BE2C (cell line): ENCODE results near the gene BMPR1B.

Source experiments
- DNase-seq: peaks from one replicate; pipeline ENCODE4 v3.0.0-alpha.2; 2020
- H3K27me3 ChIP-seq: fragments of 250-450 bp; sonication (Bioruptor Pico); 2 replicates; pipeline ENCODE4 v1.5.1; 2020; ENCODE audit warnings: mild to moderate bottlenecking
- H3K36me3 ChIP-seq: fragments of 250-450 bp; sonication (Bioruptor Pico); 2 replicates; pipeline ENCODE4 v1.5.1; 2020; ENCODE audit warnings: mild to moderate bottlenecking
- H3K4me1 ChIP-seq: fragments of 250-450 bp; sonication (Bioruptor Pico); 2 replicates; pipeline ENCODE4 v1.5.1; 2020
- H3K4me3 ChIP-seq: 2 replicates; pipeline ENCODE4 v1.5.1; 2011; ENCODE audit warnings: low read depth, low read length
- H3K9me3 ChIP-seq: fragments of 250-450 bp; sonication (Bioruptor Pico); 2 replicates; pipeline ENCODE4 v1.5.1; 2020
- TF ChIP-seq, protein P1 (sequence below): IDR thresholded peaks from 2 replicates; pipeline ENCODE4 v1.5.1; 2012; ENCODE audit warnings: mild to moderate bottlenecking, low read depth, low read length

The BMPR1B gene

DNA sequence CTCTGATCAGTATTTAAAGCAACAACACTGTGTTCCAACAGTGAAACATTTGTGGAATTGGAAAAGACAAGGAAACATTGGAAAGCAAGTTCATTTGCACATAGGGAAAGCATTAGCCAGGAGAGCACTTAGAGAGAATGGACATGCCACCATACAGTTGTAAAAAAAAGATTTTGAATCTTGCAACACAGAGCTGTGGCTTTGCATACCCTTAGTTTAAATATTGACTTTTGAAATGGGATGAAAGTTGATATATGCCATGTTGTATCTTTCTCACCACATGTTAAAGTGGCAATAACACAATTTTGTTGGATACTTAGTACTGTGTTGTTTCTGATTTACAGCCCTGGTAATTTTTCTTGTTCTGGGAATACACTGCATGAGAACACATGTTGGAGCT lies 208.1 kb downstream of the BMPR1B start:
- TF ChIP-seq, protein P1, sequence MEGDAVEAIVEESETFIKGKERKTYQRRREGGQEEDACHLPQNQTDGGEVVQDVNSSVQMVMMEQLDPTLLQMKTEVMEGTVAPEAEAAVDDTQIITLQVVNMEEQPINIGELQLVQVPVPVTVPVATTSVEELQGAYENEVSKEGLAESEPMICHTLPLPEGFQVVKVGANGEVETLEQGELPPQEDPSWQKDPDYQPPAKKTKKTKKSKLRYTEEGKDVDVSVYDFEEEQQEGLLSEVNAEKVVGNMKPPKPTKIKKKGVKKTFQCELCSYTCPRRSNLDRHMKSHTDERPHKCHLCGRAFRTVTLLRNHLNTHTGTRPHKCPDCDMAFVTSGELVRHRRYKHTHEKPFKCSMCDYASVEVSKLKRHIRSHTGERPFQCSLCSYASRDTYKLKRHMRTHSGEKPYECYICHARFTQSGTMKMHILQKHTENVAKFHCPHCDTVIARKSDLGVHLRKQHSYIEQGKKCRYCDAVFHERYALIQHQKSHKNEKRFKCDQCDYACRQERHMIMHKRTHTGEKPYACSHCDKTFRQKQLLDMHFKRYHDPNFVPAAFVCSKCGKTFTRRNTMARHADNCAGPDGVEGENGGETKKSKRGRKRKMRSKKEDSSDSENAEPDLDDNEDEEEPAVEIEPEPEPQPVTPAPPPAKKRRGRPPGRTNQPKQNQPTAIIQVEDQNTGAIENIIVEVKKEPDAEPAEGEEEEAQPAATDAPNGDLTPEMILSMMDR, result no peak
- Histone ChIP-seq H3K4me3 (no peak overlapping the region), H3K36me3 (no peaks in the 10 kb centered on the region), H3K9me3 (no peaks in the 10 kb centered on the region), H3K4me1 (no peaks in the 10 kb centered on the region; the same call in 1 of the 2 replicates), H3K27me3 (no peaks in the 10 kb centered on the region)
- no peak for DNase-seq

DNA sequence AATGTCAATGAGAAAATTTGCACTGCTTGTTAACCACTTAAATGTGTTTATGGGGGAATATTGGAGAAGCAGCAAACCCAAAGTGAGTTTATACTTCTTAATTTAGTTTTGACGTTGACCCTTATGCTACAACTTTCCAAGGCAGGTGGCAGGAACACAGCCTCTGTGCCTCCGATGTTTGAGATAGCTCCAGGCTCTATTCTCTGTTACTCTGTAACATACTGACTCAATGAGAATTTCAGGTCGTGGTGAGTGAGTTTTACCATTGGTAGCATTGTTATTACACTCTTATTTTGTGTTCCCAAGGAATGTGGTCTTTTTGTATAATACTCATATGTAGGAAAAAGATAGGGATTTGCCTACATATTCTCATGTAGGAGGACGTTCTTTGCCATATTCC lies 210.7 kb downstream of the BMPR1B start:
- DNase-seq, result no peak
- Histone ChIP-seq H3K4me3 (no peak overlapping the region), H3K9me3 (no peaks in the 10 kb centered on the region), H3K27me3 (no peaks in the 10 kb centered on the region), H3K36me3 (no peaks in the 10 kb centered on the region), H3K4me1 (no peaks in the 10 kb centered on the region; the same call in 1 of the 2 replicates)
- TF ChIP-seq, protein P1, result no peak

DNA sequence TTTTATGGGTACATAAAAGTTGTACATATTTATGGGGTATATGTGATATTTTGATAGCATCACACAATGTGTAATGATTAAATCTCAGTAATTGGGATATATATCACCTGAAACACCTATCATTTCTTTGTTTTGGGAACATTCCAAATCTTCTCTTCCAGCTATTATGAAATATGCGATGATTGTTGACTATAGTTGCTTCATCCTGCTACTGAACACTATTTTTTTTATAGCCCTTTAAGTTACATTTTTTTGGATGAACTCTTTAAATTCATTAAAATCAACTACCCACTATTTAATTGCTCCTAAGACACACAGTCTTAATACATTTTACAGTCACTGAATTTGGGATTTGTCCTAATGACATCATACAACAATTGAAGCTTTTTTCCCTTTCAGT lies 212.9 kb downstream of the BMPR1B start:
- TF ChIP-seq, protein P1, result no peak
- H3K36me3 ChIP-seq, result no peaks in the 10 kb centered on the region
- H3K4me3 ChIP-seq, result no peak overlapping the region
- no peaks in the 10 kb centered on the region for H3K9me3 ChIP-seq
- no peaks in the 10 kb centered on the region for H3K27me3 ChIP-seq
- peaks cover 7% of the 10 kb centered on the region for H3K4me1 ChIP-seq
- no peak for DNase-seq

DNA sequence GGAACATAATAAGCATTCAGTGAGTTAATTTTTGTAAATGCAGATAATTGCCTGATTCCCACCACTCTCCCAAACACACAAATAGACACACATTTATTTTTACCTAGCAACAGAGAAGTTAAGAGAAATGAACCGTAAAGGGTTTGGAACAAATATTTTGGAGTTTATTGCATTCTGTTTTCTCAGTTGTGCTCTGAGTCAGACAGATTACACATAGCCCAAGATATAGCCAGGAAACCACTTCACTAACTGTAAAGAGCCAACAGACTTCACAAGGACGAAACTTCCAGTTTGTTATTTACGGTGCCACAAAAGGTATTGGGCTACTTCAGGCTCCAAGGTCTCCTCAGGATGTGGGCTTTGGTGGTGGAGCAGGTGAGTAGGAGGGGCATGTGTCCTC lies 217.0 kb downstream of the BMPR1B start:
- H3K4me3 ChIP-seq, result no peak overlapping the region
- H3K36me3 ChIP-seq, result peaks cover 5% of the 10 kb centered on the region
- H3K9me3 ChIP-seq, result no peaks in the 10 kb centered on the region; the same call in 1 of the 2 replicates
- DNase-seq, result no peak
- TF ChIP-seq, protein P1, result no peak
- peaks cover 26% of the 10 kb centered on the region for H3K4me1 ChIP-seq
- H3K27me3 ChIP-seq, result no peaks in the 10 kb centered on the region

DNA sequence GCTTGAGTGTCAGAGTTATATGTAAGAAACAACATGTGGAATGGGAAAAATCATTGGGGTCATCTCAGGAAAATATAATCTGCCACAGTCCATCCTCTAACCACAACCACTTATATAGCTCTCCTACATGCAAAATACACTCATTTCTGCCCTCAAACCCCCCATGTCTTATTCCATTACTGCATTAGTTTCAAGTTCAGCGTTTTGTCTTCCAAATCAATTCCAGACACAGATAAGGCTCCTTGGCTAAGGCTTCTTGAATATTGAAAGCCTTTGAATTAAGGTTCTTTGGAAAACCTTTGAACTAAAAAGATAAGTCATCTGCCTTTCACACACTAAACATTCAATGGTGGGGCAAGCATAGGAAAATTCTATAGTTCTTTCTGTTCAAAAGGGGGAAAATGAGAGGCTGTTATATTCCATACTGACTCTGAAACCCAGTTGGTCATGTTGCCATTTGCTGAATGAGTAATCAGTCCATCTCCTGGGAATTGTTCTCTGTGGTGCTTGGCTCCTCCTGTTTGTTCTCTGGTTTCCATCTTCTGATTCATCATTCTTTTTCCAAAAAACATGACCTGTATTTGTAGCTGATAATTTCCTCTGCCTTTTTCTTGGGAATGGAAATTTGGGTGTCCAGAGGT lies 218.7 kb downstream of the BMPR1B start:
- TF ChIP-seq, protein P1, result no peak
- Histone ChIP-seq H3K27me3 (no peaks in the 10 kb centered on the region), H3K36me3 (peaks cover 5% of the 10 kb centered on the region), H3K4me3 (no peak overlapping the region), H3K9me3 (no peaks in the 10 kb centered on the region; the same call in 1 of the 2 replicates), H3K4me1 (peaks cover 28% of the 10 kb centered on the region)
- DNase-seq, result peak; percentile 25

DNA sequence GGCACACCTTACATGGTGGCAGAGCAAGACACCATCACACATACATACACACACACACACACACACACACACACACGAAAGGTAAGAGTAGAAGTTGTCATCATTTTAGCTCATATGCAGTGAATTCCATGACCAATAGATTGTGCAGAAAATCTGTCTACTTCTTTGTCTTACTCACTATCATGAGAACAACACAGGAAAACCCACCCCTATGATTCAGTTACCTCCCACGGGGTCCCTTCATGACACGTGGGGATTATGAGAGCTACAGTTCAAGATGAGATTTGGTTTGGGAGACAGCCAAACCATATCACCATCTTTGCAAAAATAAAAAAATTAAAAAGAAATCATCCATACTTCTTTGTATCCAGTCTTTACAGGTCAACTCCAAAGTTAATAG lies 221.1 kb downstream of the BMPR1B start:
- Histone ChIP-seq H3K4me3 (no peak overlapping the region), H3K27me3 (no peaks in the 10 kb centered on the region), H3K9me3 (no peaks in the 10 kb centered on the region; the same call in 1 of the 2 replicates), H3K36me3 (peaks cover 5% of the 10 kb centered on the region), H3K4me1 (peaks cover 28% of the 10 kb centered on the region)
- TF ChIP-seq, protein P1, result no peak
- no peak for DNase-seq
